Measurements from ENCODE around the gene SYP.
"Not testable (repeated sequence)": the region's sequence is repeated elsewhere in the genome, so short reads cannot be mapped to it uniquely, and the experiment has no call there.

SYP gene

GRCh38 chrX:49143154-49143553 is 56.8 kb downstream of the SYP start:
- DNase-seq (ENCODE audit: extremely low read depth in 1 of 2, low read depth in 1 of 2): not testable (repeated sequence)

DNA sequence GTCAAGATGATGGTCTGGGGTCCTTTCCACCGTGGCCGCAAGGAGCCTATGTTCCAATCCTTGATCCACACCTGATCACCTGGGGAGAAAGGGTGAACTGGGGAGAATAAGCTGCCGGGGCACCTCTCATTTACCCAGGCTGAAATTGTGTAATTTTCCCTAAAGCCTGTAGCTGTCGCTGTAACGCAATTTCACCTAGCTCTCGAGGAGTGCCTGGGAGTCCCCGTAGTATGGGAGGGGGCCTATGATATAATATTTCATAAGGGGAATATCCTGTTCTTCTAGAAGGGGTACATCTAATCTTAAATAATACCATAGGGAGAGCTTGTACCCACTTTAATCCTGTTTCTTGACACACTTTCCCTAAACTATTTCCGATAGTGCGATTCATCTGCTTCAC is 57.7 kb downstream of the SYP start:
- DNase-seq (ENCODE audit: extremely low read depth in 1 of 2, low read depth in 1 of 2): not testable (repeated sequence)

- DNase-seq (ENCODE audit: extremely low read depth in 1 of 2, low read depth in 1 of 2): no peak
Observed at GRCh38 chrX:49139713-49140112, 60.3 kb downstream of the SYP start.

Measured in activated CD8-positive, alpha-beta memory T cell treated with anti-CD3 and anti-CD28 coated beads for 1 hour (primary cell).